PC-9 (cell line): ENCODE results near the gene TAOK2. TPM values are rescaled to one million over a fixed set of nuclear protein-coding genes. Genes with fewer than 3 reads are reported as not detected.

Experiments used
- BruUV-seq: library from RNA; stranded (reverse); fragments of 400-500 nt; replicated peaks from 2 replicates; lab custom pipeline; 2021; lab: Mats Ljungman, UMichigan
- CTCF ChIA-PET: fragments of 300-600 bp; sonication (Branson Sonifier 250); formaldehyde crosslinking; loops from one replicate; lab custom pipeline; 2022; ENCODE audit warnings: antibody characterized with exemption; lab: Charles Lee
- POLR2A ChIA-PET: fragments of 300-600 bp; sonication (Branson Sonifier 250); formaldehyde crosslinking; loops from one replicate; lab custom pipeline; 2022; ENCODE audit warnings: antibody characterized with exemption; ENCODE audit not compliant: unreplicated experiment; lab: Charles Lee
- DNase-seq, 2 experiments: peaks; one replicate each; pipeline versions ENCODE4 v3.0.0 to v3.0.0-alpha.2; 2015 to 2022; ENCODE audit warnings: mixed read lengths in 1 of 2
- H2AFZ ChIP-seq: fragments of 200-600 bp; sonication (generic); 2 replicates; pipeline ENCODE4 v1.8.1; 2017; ENCODE audit warnings: antibody characterized with exemption
- H3F3A ChIP-seq: fragments of 200-600 bp; sonication (generic); 2 replicates; pipeline ENCODE4 v1.8.1; 2017; ENCODE audit warnings: antibody characterized with exemption, mild to moderate bottlenecking, low read depth; ENCODE audit not compliant: insufficient read depth
- H3K27ac ChIP-seq: fragments of 200-600 bp; sonication (generic); 2 replicates; pipeline ENCODE4 v1.6.1; 2016; ENCODE audit warnings: mixed run types
- H3K27me3 ChIP-seq: fragments of 200-600 bp; sonication (generic); 2 replicates; pipeline ENCODE4 v1.6.1; 2016; ENCODE audit warnings: low read depth, mixed run types; ENCODE audit not compliant: insufficient read depth
- H3K36me3 ChIP-seq: fragments of 200-600 bp; sonication (generic); 2 replicates; pipeline ENCODE4 v1.6.1; 2016; ENCODE audit warnings: low read depth, mixed run types
- H3K4me1 ChIP-seq: fragments of 200-600 bp; sonication (generic); replicated peaks from 2 replicates; pipeline ENCODE4 v1.6.1; 2016; ENCODE audit warnings: mixed run types; ENCODE audit not compliant: insufficient read depth
- H3K4me2 ChIP-seq: fragments of 200-600 bp; sonication (generic); 2 replicates; pipeline ENCODE4 v1.6.1; 2017; ENCODE audit warnings: mixed run types
- H3K4me3 ChIP-seq: fragments of 200-600 bp; sonication (generic); 2 replicates; pipeline ENCODE4 v1.6.1; 2016; ENCODE audit warnings: mixed run types
- H3K79me2 ChIP-seq: fragments of 200-600 bp; sonication (generic); 2 replicates; pipeline ENCODE4 v1.6.1; 2017; ENCODE audit warnings: low read depth, mixed run types
- H3K9me2 ChIP-seq: fragments of 200-600 bp; sonication (generic); 2 replicates; pipeline ENCODE4 v1.8.1; 2017; ENCODE audit warnings: mild to moderate bottlenecking; ENCODE audit not compliant: insufficient read depth
- H3K9me3 ChIP-seq: fragments of 200-600 bp; sonication (generic); 2 replicates; pipeline ENCODE4 v1.8.1; 2016; ENCODE audit warnings: low read depth; ENCODE audit not compliant: insufficient read depth
- H4K20me1 ChIP-seq: fragments of 200-600 bp; sonication (generic); 2 replicates; pipeline ENCODE4 v1.8.1; 2017; ENCODE audit not compliant: insufficient read depth
- CTCF ChIP-seq: fragments of 200-600 bp; sonication (generic); conservative IDR thresholded peaks from 2 replicates; pipeline ENCODE4 v1.6.1; 2017; ENCODE audit warnings: mixed run types, antibody characterized with exemption, mild to moderate bottlenecking, moderate library complexity
- EZH2 ChIP-seq: fragments of 200-600 bp; sonication (generic); IDR thresholded peaks from 2 replicates; pipeline ENCODE4 v1.8.0; 2017; ENCODE audit warnings: antibody characterized with exemption, low read depth
- intact Hi-C: fragments of 100-400 bp; cut with micrococcal nuclease; formaldehyde crosslinking; loops from one replicate; pipeline ENCODE4 v1.10.0; 2022; ENCODE audit not compliant: unreplicated experiment
- total RNA-seq: library from RNA; stranded (reverse); gene quantifications from 2 replicates; pipeline ENCODE4 v1.2.3, GENCODE V29; 2021

Gene TAOK2
- total RNA-seq, 1 experiment from 2014 or later, result 82.9 TPM

- TF ChIP-seq CTCF, result no peak
- no peak for TF ChIP-seq EZH2
- peaks cover 43% of the 10 kb centered on the region for H3K36me3 ChIP-seq
- H3K4me3 ChIP-seq, result no peak overlapping the region
- no peak for DNase-seq
- no peak overlapping the region for H3K27ac ChIP-seq
- POLR2A ChIA-PET, result no interaction called here
- no peaks in the 10 kb centered on the region for H3K79me2 ChIP-seq
- no TSS peak for BruUV-seq
- H3K9me3 ChIP-seq, result no peaks in the 10 kb centered on the region
- no peaks in the 10 kb centered on the region for H3K4me1 ChIP-seq
- H2AFZ ChIP-seq, result no peak overlapping the region
- no peaks in the 10 kb centered on the region for H4K20me1 ChIP-seq
- CTCF ChIA-PET, result no interaction called here
- H3K4me2 ChIP-seq, result no peak overlapping the region
- H3K9me2 ChIP-seq, result no peaks in the 10 kb centered on the region
- peaks cover 7% of the 10 kb centered on the region; the same call in 1 of the 2 replicates for H3F3A ChIP-seq
- H3K27me3 ChIP-seq, result no peaks in the 10 kb centered on the region
- intact Hi-C loops, result no loop called here
Observed at GRCh38 chr16:29984764-29985147, 11.1 kb downstream of the TAOK2 start.

- CTCF ChIA-PET, result no interaction called here
- BruUV-seq, result no TSS peak
- no peak overlapping the region for H3K27ac ChIP-seq
Observed at GRCh38 chr16:29985271-29985811, 11.7 kb downstream of the TAOK2 start.

GRCh38 chr16:29986231-29986630 lies 12.6 kb downstream of the TAOK2 start:
- POLR2A ChIA-PET, result no interaction called here

More at GRCh38 chr16:29985271-29985811, 11.7 kb downstream of the TAOK2 start:
- no peak overlapping the region for H2AFZ ChIP-seq
- no peaks in the 10 kb centered on the region for H3K27me3 ChIP-seq
- no peak for DNase-seq
- intact Hi-C loops, result no loop called here
- H3K9me3 ChIP-seq, result no peaks in the 10 kb centered on the region
- TF ChIP-seq EZH2 (no peak), CTCF (no peak)
- H3K4me2 ChIP-seq, result no peak overlapping the region
- H3K4me3 ChIP-seq, result no peak overlapping the region
- POLR2A ChIA-PET, result no interaction called here
- no peaks in the 10 kb centered on the region for H4K20me1 ChIP-seq
- H3F3A ChIP-seq, result peaks cover 12% of the 10 kb centered on the region; the same call in 1 of the 2 replicates
- H3K36me3 ChIP-seq, result peaks cover 37% of the 10 kb centered on the region
- no peaks in the 10 kb centered on the region for H3K4me1 ChIP-seq
- H3K9me2 ChIP-seq, result no peaks in the 10 kb centered on the region
- H3K79me2 ChIP-seq, result no peaks in the 10 kb centered on the region

More at GRCh38 chr16:29986231-29986630, 12.6 kb downstream of the TAOK2 start:
- Histone ChIP-seq H3K4me1 (no peaks in the 10 kb centered on the region), H3K4me2 (no peak overlapping the region), H3K36me3 (peaks cover 32% of the 10 kb centered on the region), H3K9me2 (no peaks in the 10 kb centered on the region), H3K9me3 (no peaks in the 10 kb centered on the region), H3K27ac (no peak overlapping the region), H3K79me2 (no peaks in the 10 kb centered on the region), H3F3A (peaks cover 12% of the 10 kb centered on the region; the same call in 1 of the 2 replicates), H3K4me3 (no peak overlapping the region), H3K27me3 (no peaks in the 10 kb centered on the region), H2AFZ (no peak overlapping the region), H4K20me1 (no peaks in the 10 kb centered on the region)
- TF ChIP-seq EZH2, result no peak
- TF ChIP-seq CTCF, result no peak
- no peak for DNase-seq
- intact Hi-C loops, result no loop called here
- no TSS peak for BruUV-seq
- CTCF ChIA-PET, result no interaction called here
